ENCODE measurements around the gene PEAK1. TPM values are rescaled to one million over a fixed set of nuclear protein-coding genes. Genes with fewer than 3 reads are reported as not detected.

The PEAK1 gene
- total RNA-seq, 4 donors from 2014 or later, result 51.1 to 82.2 (median 58.1) TPM

GRCh38 chr15:77053709-77054108 is 366.2 kb downstream of the PEAK1 start:
- Histone ChIP-seq H3K36me3 (peaks cover 0 to 23% (median 10%) of the 10 kb centered on the region in 4 donors), H3K27ac (no peak overlapping the region), H3K9me3 (no peaks in the 10 kb centered on the region), H3K27me3 (no peaks in the 10 kb centered on the region), H3K4me1 (peaks cover 0 to 16% (median 6%) of the 10 kb centered on the region in 4 donors), H3K4me3 (no peak overlapping the region)
- WGBS, 2 donors (ENCODE audit: low coverage in 1 of 2), result 94 to 100% methylated on average over 2 of the region's 2 CpGs
- intact Hi-C loops (cut with DNase I; ENCODE audit: low total_unique reads) (no loop called here), in situ Hi-C loops (cut with MboI; ENCODE audit: low pct_ligation_motif_present in 1 of 4, low pct_unique_long_range_greater_than_20kb in 1 of 4, low sequenced_read_pairs in 3 of 4) (no loop called here)
- no peak for DNase-seq
- TF ChIP-seq, protein P1, sequence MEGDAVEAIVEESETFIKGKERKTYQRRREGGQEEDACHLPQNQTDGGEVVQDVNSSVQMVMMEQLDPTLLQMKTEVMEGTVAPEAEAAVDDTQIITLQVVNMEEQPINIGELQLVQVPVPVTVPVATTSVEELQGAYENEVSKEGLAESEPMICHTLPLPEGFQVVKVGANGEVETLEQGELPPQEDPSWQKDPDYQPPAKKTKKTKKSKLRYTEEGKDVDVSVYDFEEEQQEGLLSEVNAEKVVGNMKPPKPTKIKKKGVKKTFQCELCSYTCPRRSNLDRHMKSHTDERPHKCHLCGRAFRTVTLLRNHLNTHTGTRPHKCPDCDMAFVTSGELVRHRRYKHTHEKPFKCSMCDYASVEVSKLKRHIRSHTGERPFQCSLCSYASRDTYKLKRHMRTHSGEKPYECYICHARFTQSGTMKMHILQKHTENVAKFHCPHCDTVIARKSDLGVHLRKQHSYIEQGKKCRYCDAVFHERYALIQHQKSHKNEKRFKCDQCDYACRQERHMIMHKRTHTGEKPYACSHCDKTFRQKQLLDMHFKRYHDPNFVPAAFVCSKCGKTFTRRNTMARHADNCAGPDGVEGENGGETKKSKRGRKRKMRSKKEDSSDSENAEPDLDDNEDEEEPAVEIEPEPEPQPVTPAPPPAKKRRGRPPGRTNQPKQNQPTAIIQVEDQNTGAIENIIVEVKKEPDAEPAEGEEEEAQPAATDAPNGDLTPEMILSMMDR (IDR thresholded peaks at IDR 0.05), result no peak
- TF ChIP-seq EP300 (IDR thresholded peaks at IDR 0.05; ENCODE audit: low read depth), result no peak
- TF ChIP-seq POLR2A (IDR thresholded peaks at IDR 0.05), result no peak
- no peak for TF ChIP-seq POLR2AphosphoS5 (IDR thresholded peaks at IDR 0.05)

DNA sequence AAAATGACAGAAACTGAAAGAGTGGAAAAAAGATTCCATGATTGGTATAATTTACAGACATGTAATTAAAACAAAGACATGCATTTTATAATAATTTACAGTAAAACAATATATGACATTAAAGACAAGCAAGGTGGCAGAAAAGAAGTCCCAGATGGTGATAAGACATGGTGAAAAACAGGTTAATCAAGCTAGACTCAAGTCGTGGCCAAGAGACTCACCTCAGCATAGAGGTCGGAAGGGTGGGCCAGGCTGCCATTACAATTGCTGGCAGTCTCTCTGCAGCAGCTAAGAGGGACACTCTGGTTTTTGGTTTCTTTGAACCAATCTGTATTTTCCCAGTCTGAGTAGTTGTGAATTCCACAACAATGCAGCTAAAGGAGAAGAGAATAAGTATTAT is 367.3 kb downstream of the PEAK1 start:
- TF ChIP-seq, protein P1 (IDR thresholded peaks at IDR 0.05), result no peak
- TF ChIP-seq POLR2AphosphoS5 (IDR thresholded peaks at IDR 0.05), result no peak
- TF ChIP-seq EP300 (IDR thresholded peaks at IDR 0.05; ENCODE audit: low read depth), result no peak
- no peak for TF ChIP-seq POLR2A (IDR thresholded peaks at IDR 0.05)
- no peak overlapping the region for H3K27ac ChIP-seq
- in situ Hi-C loops (cut with MboI; ENCODE audit: low pct_ligation_motif_present in 1 of 4, low pct_unique_long_range_greater_than_20kb in 1 of 4, low sequenced_read_pairs in 3 of 4) (no loop called here), intact Hi-C loops (cut with DNase I; ENCODE audit: low total_unique reads) (no loop called here)
- no peak for DNase-seq
- peaks cover 0 to 23% (median 10%) of the 10 kb centered on the region in 4 donors for H3K36me3 ChIP-seq
- H3K4me1 ChIP-seq, result peaks cover 0 to 13% (median 9%) of the 10 kb centered on the region in 4 donors
- WGBS, 2 donors (ENCODE audit: low coverage in 1 of 2), result 52 to 58% methylated on average over 2 of the region's 2 CpGs
- no peak overlapping the region for H3K4me3 ChIP-seq
- H3K27me3 ChIP-seq, result no peaks in the 10 kb centered on the region
- no peaks in the 10 kb centered on the region for H3K9me3 ChIP-seq

Other genes starting within 250 kb of the PEAK1 start
- 10 to 100 TPM; 27.5 to 51.1 (median 37.0) TPM for gene HMG20A, start 784 bp upstream of the PEAK1 start, total RNA-seq
- under 1 TPM in 2 of 4 donors, not detected in 2; 0.27 to 0.95 TPM for gene LINGO1, start 212.8 kb upstream of the PEAK1 start, total RNA-seq